Neural progenitor cell (in vitro differentiated cells): Measurements from ENCODE around the gene MEGF10. TPM values are rescaled to one million over a fixed set of nuclear protein-coding genes. Genes with fewer than 3 reads are reported as not detected.

ENCODE experiments used
- DNase-seq: peaks from one replicate; pipeline ENCODE4 v3.0.0-alpha.2; 2016; ENCODE audit warnings: low spot score
- H2AFZ ChIP-seq: fragments of 200-600 bp; sonication (generic); replicated peaks from 2 replicates; pipeline ENCODE4 v1.6.1; 2016; ENCODE audit warnings: antibody characterized with exemption
- H3F3A ChIP-seq: fragments of 200-600 bp; sonication (generic); 2 replicates; pipeline ENCODE4 v1.6.1; 2016; ENCODE audit warnings: antibody characterized with exemption, low read depth
- H3K27ac ChIP-seq: fragments of 200-600 bp; sonication (generic); 2 replicates; pipeline ENCODE4 v1.5.1; 2016; ENCODE audit warnings: mild to moderate bottlenecking
- H3K27me3 ChIP-seq: fragments of 200-600 bp; sonication (generic); 2 replicates; pipeline ENCODE4 v1.6.1; 2016; ENCODE audit warnings: mild to moderate bottlenecking, moderate library complexity
- H3K36me3 ChIP-seq: fragments of 200-600 bp; sonication (generic); 2 replicates; pipeline ENCODE4 v1.5.1; 2016
- H3K4me1 ChIP-seq: fragments of 200-600 bp; sonication (generic); 2 replicates; pipeline ENCODE4 v1.6.1; 2016; ENCODE audit warnings: mixed run types
- H3K4me2 ChIP-seq: fragments of 200-600 bp; sonication (generic); 2 replicates; pipeline ENCODE4 v1.6.1; 2016
- H3K4me3 ChIP-seq: fragments of 200-600 bp; sonication (generic); 2 replicates; pipeline ENCODE4 v1.5.1; 2016
- H3K79me2 ChIP-seq: fragments of 200-600 bp; sonication (generic); 2 replicates; pipeline ENCODE4 v1.6.1; 2016; ENCODE audit warnings: low read depth
- H3K9ac ChIP-seq: fragments of 200-600 bp; sonication (generic); 2 replicates; pipeline ENCODE4 v1.6.1; 2016
- H3K9me3 ChIP-seq: fragments of 200-600 bp; sonication (generic); 2 replicates; pipeline ENCODE4 v1.5.1; 2016; ENCODE audit warnings: low read depth
- H4K20me1 ChIP-seq: fragments of 200-600 bp; sonication (generic); 2 replicates; pipeline ENCODE4 v1.6.1; 2016; ENCODE audit warnings: low read depth
- H3K27ac Mint-ChIP-seq: 3 replicates; pipeline ENCODE4 v1.8.0; 2021; ENCODE audit warnings: mixed read lengths
- H3K27me3 Mint-ChIP-seq: 2 replicates; pipeline ENCODE4 v1.8.0; 2022; ENCODE audit warnings: low read depth, mild to moderate bottlenecking, inconsistent platforms, moderate library complexity, mixed read lengths; ENCODE audit not compliant: insufficient read depth
- H3K36me3 Mint-ChIP-seq: 3 replicates; pipeline ENCODE4 v1.8.0; 2021; ENCODE audit warnings: mixed read lengths
- H3K4me1 Mint-ChIP-seq: 3 replicates; pipeline ENCODE4 v1.8.0; 2021; ENCODE audit warnings: mixed read lengths
- H3K4me3 Mint-ChIP-seq: 3 replicates; pipeline ENCODE4 v1.8.0; 2021; ENCODE audit warnings: mild to moderate bottlenecking, moderate library complexity, mixed read lengths
- H3K9me3 Mint-ChIP-seq: 3 replicates; pipeline ENCODE4 v1.8.0; 2020; ENCODE audit warnings: mixed read lengths
- EZH2 ChIP-seq: fragments of 200-600 bp; sonication (generic); IDR thresholded peaks from 2 replicates; pipeline ENCODE4 v1.6.1; 2017; ENCODE audit warnings: antibody characterized with exemption, mild to moderate bottlenecking, moderate library complexity
- EZH2phosphoT487 ChIP-seq: fragments of 200-600 bp; sonication (generic); IDR thresholded peaks from 2 replicates; pipeline ENCODE4 v1.6.1; 2017; ENCODE audit warnings: antibody characterized with exemption
- total RNA-seq: library from RNA; depleted of rRNA; stranded (reverse); fragments of >200 nt; gene quantifications from 2 replicates; pipeline ENCODE4 v1.2.3, GENCODE V29; 2015; ENCODE audit warnings: low replicate concordance
- TF ChIP-seq, protein P1 (sequence below): fragments of 200-600 bp; sonication (generic); IDR thresholded peaks from 2 replicates; pipeline ENCODE4 v1.5.1; 2017; ENCODE audit warnings: antibody characterized with exemption, mild to moderate bottlenecking

Gene MEGF10
- total RNA-seq, 1 donor from 2014 or later: 1.3 TPM

DNA sequence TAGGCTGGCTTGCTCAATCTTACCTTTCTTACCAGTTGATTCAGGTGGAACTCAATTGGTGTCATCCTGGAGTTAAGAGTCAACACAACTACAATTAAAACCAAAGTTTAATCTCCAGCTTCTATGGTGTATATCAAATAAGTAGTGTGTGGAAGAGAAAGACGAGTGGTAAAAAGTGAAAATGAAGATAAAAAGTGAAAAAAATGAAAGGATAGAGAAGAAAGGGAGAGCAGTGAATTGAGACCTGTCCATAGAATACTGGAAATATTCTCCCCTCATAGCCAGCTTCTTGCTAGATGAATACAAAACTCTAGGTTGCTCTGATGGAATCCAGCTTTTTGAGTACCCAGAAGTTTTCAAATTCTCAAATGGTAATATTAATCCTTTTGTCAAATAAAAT is 76.4 kb downstream of the MEGF10 start:
- Histone ChIP-seq H3K36me3 (no peaks in the 10 kb centered on the region), H3K27me3 (no peaks in the 10 kb centered on the region), H3F3A (no peaks in the 10 kb centered on the region), H4K20me1 (no peaks in the 10 kb centered on the region), H2AFZ (no peak overlapping the region), H3K27ac (no peak overlapping the region), H3K4me2 (no peak overlapping the region), H3K4me3 (no peak overlapping the region), H3K9ac (no peak overlapping the region), H3K9me3 (no peaks in the 10 kb centered on the region), H3K4me1 (no peaks in the 10 kb centered on the region), H3K79me2 (no peaks in the 10 kb centered on the region)
- no peak for DNase-seq
- no peak overlapping the region for H3K27ac Mint-ChIP-seq
- H3K4me3 Mint-ChIP-seq: no peak overlapping the region
- H3K27me3 Mint-ChIP-seq: peaks cover 6% of the 10 kb centered on the region
- H3K9me3 Mint-ChIP-seq: peaks cover 8% of the 10 kb centered on the region
- no peak for TF ChIP-seq EZH2
- TF ChIP-seq EZH2phosphoT487: no peak
- TF ChIP-seq, protein P1, sequence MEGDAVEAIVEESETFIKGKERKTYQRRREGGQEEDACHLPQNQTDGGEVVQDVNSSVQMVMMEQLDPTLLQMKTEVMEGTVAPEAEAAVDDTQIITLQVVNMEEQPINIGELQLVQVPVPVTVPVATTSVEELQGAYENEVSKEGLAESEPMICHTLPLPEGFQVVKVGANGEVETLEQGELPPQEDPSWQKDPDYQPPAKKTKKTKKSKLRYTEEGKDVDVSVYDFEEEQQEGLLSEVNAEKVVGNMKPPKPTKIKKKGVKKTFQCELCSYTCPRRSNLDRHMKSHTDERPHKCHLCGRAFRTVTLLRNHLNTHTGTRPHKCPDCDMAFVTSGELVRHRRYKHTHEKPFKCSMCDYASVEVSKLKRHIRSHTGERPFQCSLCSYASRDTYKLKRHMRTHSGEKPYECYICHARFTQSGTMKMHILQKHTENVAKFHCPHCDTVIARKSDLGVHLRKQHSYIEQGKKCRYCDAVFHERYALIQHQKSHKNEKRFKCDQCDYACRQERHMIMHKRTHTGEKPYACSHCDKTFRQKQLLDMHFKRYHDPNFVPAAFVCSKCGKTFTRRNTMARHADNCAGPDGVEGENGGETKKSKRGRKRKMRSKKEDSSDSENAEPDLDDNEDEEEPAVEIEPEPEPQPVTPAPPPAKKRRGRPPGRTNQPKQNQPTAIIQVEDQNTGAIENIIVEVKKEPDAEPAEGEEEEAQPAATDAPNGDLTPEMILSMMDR: no peak
- H3K4me1 Mint-ChIP-seq: peaks cover 14% of the 10 kb centered on the region
- peaks cover 9% of the 10 kb centered on the region for H3K36me3 Mint-ChIP-seq

DNA sequence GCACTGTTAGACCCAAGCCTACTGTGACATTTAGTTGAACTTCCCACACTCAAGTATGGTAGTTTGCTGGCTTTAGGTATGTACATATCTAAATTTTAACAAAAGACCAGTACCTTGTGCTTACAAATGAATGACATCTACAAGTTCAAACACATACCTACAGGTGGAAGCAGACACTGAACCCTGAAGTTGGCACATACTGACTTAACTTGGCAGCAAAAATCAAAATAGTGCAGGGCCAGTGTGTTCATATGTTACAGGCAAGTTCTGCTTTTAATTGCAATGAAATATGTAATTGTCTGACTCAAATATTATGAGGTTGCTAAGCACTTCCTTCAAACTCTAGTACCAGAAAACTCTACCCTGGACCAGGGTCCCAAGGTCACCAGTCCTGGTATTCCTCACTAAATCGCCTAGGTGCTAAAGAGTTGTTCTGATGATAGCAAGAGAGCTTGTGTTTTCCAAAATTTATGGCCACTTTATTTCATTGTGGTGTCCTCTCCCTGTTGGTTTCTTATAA is 77.4 kb downstream of the MEGF10 start:
- Histone ChIP-seq H3K9ac (no peak overlapping the region), H4K20me1 (no peaks in the 10 kb centered on the region), H3K27me3 (no peaks in the 10 kb centered on the region), H3K36me3 (no peaks in the 10 kb centered on the region), H3K9me3 (no peaks in the 10 kb centered on the region), H3K79me2 (no peaks in the 10 kb centered on the region), H3K4me3 (no peak overlapping the region), H3F3A (no peaks in the 10 kb centered on the region), H3K4me1 (no peaks in the 10 kb centered on the region), H3K27ac (no peak overlapping the region), H3K4me2 (no peak overlapping the region), H2AFZ (no peak overlapping the region)
- H3K27ac Mint-ChIP-seq: no peak overlapping the region
- H3K9me3 Mint-ChIP-seq: peaks cover 8% of the 10 kb centered on the region
- no peak overlapping the region for H3K4me3 Mint-ChIP-seq
- no peak for TF ChIP-seq EZH2
- H3K4me1 Mint-ChIP-seq: peaks cover 14% of the 10 kb centered on the region
- peaks cover 9% of the 10 kb centered on the region for H3K36me3 Mint-ChIP-seq
- no peak for DNase-seq
- H3K27me3 Mint-ChIP-seq: peaks cover 6% of the 10 kb centered on the region

DNA sequence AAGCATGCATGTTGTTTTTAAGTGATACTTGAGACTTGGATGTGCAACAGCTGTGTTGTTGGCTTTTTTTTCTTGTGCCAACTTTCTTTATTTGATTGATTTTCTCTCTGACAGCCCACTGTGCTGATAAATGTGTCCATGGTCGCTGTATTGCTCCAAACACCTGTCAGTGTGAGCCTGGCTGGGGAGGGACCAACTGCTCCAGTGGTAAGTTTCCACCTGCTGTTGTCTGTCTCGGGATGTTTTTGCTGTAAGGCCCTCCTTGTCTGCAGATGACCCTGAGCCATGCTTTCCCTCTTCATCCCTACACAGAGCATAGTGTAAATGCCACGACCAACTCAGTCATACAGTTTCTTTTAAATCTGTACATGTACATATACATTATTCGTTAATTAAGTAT is 79.2 kb downstream of the MEGF10 start:
- H3K4me1 ChIP-seq: no peaks in the 10 kb centered on the region
- no peak overlapping the region for H3K27ac ChIP-seq
- no peak overlapping the region for H3K4me3 ChIP-seq
- H3K27ac Mint-ChIP-seq: no peak overlapping the region
- H3K27me3 ChIP-seq: no peaks in the 10 kb centered on the region
- H2AFZ ChIP-seq: no peak overlapping the region
- H3K79me2 ChIP-seq: no peaks in the 10 kb centered on the region
- no peaks in the 10 kb centered on the region for H3K9me3 ChIP-seq
- peaks cover 14% of the 10 kb centered on the region for H3K4me1 Mint-ChIP-seq
- H3F3A ChIP-seq: no peaks in the 10 kb centered on the region
- H3K36me3 Mint-ChIP-seq: peaks cover 8% of the 10 kb centered on the region
- H3K9me3 Mint-ChIP-seq: peaks cover 7% of the 10 kb centered on the region
- no peaks in the 10 kb centered on the region for H4K20me1 ChIP-seq
- no peak for DNase-seq
- no peak for TF ChIP-seq EZH2phosphoT487
- TF ChIP-seq, protein P1: no peak
- H3K9ac ChIP-seq: no peak overlapping the region
- H3K4me3 Mint-ChIP-seq: no peak overlapping the region
- H3K36me3 ChIP-seq: no peaks in the 10 kb centered on the region
- H3K4me2 ChIP-seq: no peak overlapping the region
- peaks cover 3% of the 10 kb centered on the region for H3K27me3 Mint-ChIP-seq

DNA sequence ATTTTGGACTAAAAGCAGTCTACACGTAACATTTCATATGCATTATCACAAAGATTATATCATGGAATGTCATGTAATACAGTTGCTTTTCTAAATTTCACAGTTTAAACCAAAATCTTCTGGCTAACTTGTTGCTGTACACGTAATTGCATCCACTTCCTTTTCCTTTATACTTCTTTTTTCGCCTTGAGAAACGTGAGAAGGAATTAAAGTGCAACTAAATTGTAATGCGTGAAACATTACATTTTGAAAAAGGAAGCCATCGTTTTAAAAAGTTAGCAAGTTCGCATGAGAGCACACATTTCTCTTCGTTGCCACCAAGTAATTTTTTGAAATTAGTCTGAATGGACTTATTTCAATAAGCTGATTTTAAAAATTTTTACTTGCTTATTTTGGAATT is 80.0 kb downstream of the MEGF10 start:
- DNase-seq: no peak
- Mint-ChIP-seq H3K27ac (peak overlapping the region; percentile 65), H3K9me3 (peaks cover 7% of the 10 kb centered on the region), H3K27me3 (peaks cover 3% of the 10 kb centered on the region), H3K4me1 (peaks cover 14% of the 10 kb centered on the region), H3K36me3 (peaks cover 10% of the 10 kb centered on the region), H3K4me3 (no peak overlapping the region)
- Histone ChIP-seq H3K27ac (no peak overlapping the region), H3K36me3 (no peaks in the 10 kb centered on the region), H3K4me3 (no peak overlapping the region), H3K9me3 (no peaks in the 10 kb centered on the region), H3K4me2 (no peak overlapping the region), H3K27me3 (no peaks in the 10 kb centered on the region), H3K9ac (no peak overlapping the region), H3F3A (no peaks in the 10 kb centered on the region), H3K4me1 (no peaks in the 10 kb centered on the region), H2AFZ (no peak overlapping the region), H4K20me1 (no peaks in the 10 kb centered on the region), H3K79me2 (no peaks in the 10 kb centered on the region)
- TF ChIP-seq, protein P1: no peak
- no peak for TF ChIP-seq EZH2phosphoT487
- no peak for TF ChIP-seq EZH2
